Panc1 (cell line): ENCODE results near the gene ZNF592. TPM values are rescaled to one million over a fixed set of nuclear protein-coding genes. Genes with fewer than 3 reads are reported as not detected.

Experiments
- ATAC-seq: fragments of 200-7000 bp; cut with Tn5 transposase; 2 replicates; pipeline ENCODE4 v1.9.1; 2020; ENCODE audit warnings: mild to moderate bottlenecking, moderate library complexity
- BruUV-seq: library from RNA; stranded (reverse); fragments of 400-500 nt; replicated peaks from 2 replicates; lab custom pipeline; 2021; lab: Mats Ljungman, UMichigan
- CTCF ChIA-PET: fragments of 300-600 bp; sonication (Branson Sonifier 250); formaldehyde crosslinking; loops from one replicate; lab custom pipeline; 2022; ENCODE audit warnings: antibody characterized with exemption; lab: Charles Lee
- POLR2A ChIA-PET: fragments of 300-600 bp; sonication (Branson Sonifier 250); formaldehyde crosslinking; loops from one replicate; lab custom pipeline; 2022; ENCODE audit warnings: antibody characterized with exemption; lab: Charles Lee
- DNase-seq: peaks from one replicate; pipeline ENCODE4 v3.0.0-alpha.2; 2010; ENCODE audit warnings: low read depth, low spot score
- H3K27ac ChIP-seq: 2 replicates; pipeline ENCODE4 v1.5.1; 2011; ENCODE audit warnings: mild to moderate bottlenecking, low read length, inconsistent platforms
- H3K27me3 ChIP-seq: fragments of 200-500 bp; sonication (Bioruptor generic); 2 replicates; pipeline ENCODE4 v1.6.0; 2014; ENCODE audit warnings: low read length, inconsistent platforms; ENCODE audit not compliant: control insufficient read depth, insufficient read depth
- H3K36me3 ChIP-seq: fragments of 200-500 bp; sonication (Bioruptor generic); 2 replicates; pipeline ENCODE4 v1.5.1; 2014; ENCODE audit warnings: inconsistent platforms, mild to moderate bottlenecking, low read length, moderate library complexity; ENCODE audit not compliant: control insufficient read depth, insufficient read depth
- H3K4me1 ChIP-seq: 2 replicates; pipeline ENCODE4 v1.5.1; 2011; ENCODE audit warnings: inconsistent platforms, mild to moderate bottlenecking, low read length, moderate library complexity; ENCODE audit not compliant: control insufficient read depth, insufficient read depth
- H3K4me3 ChIP-seq, 2 experiments: 2 replicates each; pipeline ENCODE4 v1.5.1; 2011 to 2012; ENCODE audit warnings: low read depth in 2 of 2, low read length in 2 of 2, mild to moderate bottlenecking in 2 of 2, inconsistent platforms in 1 of 2, moderate library complexity in 1 of 2
- H3K9me3 ChIP-seq: fragments of 200-500 bp; sonication (Bioruptor generic); 2 replicates; pipeline ENCODE4 v1.5.1; 2014; ENCODE audit warnings: low read depth, mild to moderate bottlenecking, inconsistent platforms, low read length, moderate library complexity; ENCODE audit not compliant: control insufficient read depth, insufficient read depth
- CTCF ChIP-seq: fragments of 450-650 bp; IDR thresholded peaks from 2 replicates; pipeline ENCODE4 v1.5.1; 2017; ENCODE audit warnings: mild to moderate bottlenecking
- POLR2AphosphoS5 ChIP-seq: IDR thresholded peaks from 2 replicates; pipeline ENCODE4 v1.6.1; 2012; ENCODE audit warnings: mild to moderate bottlenecking, low read depth, low read length, moderate library complexity
- REST ChIP-seq, 2 experiments: IDR thresholded peaks; 2 replicates each; pipeline ENCODE4 v1.6.1; 2011 to 2012; ENCODE audit warnings: low read depth in 2 of 2, control low read depth in 1 of 2, low read length in 1 of 2, mild to moderate bottlenecking in 1 of 2, moderate library complexity in 1 of 2; ENCODE audit not compliant: insufficient read depth in 1 of 2
- SIN3A ChIP-seq: IDR thresholded peaks from 2 replicates; pipeline ENCODE4 v1.6.1; 2012; ENCODE audit warnings: low read depth, mild to moderate bottlenecking, low read length, moderate library complexity, borderline replicate concordance; ENCODE audit not compliant: insufficient read depth
- TCF7L2 ChIP-seq: IDR thresholded peaks from 2 replicates; pipeline ENCODE4 v1.6.1; 2011; ENCODE audit warnings: mild to moderate bottlenecking, low read depth, low read length, inconsistent platforms
- in situ Hi-C: cut with HindIII; loops from 2 replicates; pipeline ENCODE4 v1.10.0; 2016; ENCODE audit warnings: low sequenced_read_pairs, low pct_unique_long_range_greater_than_20kb
- intact Hi-C: fragments of 100-400 bp; cut with micrococcal nuclease; formaldehyde crosslinking; loops from one replicate; pipeline ENCODE4 v1.10.0; 2022; ENCODE audit not compliant: unreplicated experiment
- total RNA-seq: library from RNA; stranded (reverse); gene quantifications from one replicate; pipeline ENCODE4 v1.2.1, GENCODE V29; 2021; ENCODE audit not compliant: unreplicated experiment

The ZNF592 gene
- total RNA-seq, 1 experiment from 2014 or later = 34.2 TPM

GRCh38 chr15:84816694-84817465 lies 68.5 kb downstream of the ZNF592 start, which contains the start of gene ALPK3:
TSS of gene ALPK3 (plus strand) at chr15:84817356. CDS start at chr15:84817453, 97 bp downstream.
- intact Hi-C loops (no loop called here), in situ Hi-C loops (no loop called here)
- DNase-seq = no peak
- no peak for ATAC-seq
- ChIA-PET POLR2A (no interaction called here), CTCF (no interaction called here)
- Histone ChIP-seq H3K27me3 (no peaks in the 10 kb centered on the region), H3K4me1 (no peaks in the 10 kb centered on the region), H3K27ac (no peak within 1 kb of the TSS), H3K9me3 (no peaks in the 10 kb centered on the region), H3K4me3 (no peak within 1 kb of the TSS), H3K36me3 (no peaks in the 10 kb centered on the region)
- no TSS peak for BruUV-seq
- no peak for TF ChIP-seq REST (IDR thresholded peaks at IDR 0.05; ENCODE audit: insufficient read depth in 1 of 2, low read depth in 2 of 2, low read length in 1 of 2)
- no peak for TF ChIP-seq TCF7L2
- no peak for TF ChIP-seq CTCF
- no peak for TF ChIP-seq POLR2AphosphoS5
- TF ChIP-seq SIN3A = no peak

- ATAC-seq = peak; percentile 56; the same call in 1 of the 2 replicates
- intact Hi-C loops = no loop called here
- Histone ChIP-seq H3K4me1 (no peaks in the 10 kb centered on the region), H3K9me3 (no peaks in the 10 kb centered on the region), H3K36me3 (no peaks in the 10 kb centered on the region), H3K27me3 (no peaks in the 10 kb centered on the region), H3K4me3 (no peak overlapping the region), H3K27ac (no peak overlapping the region)
- ChIA-PET CTCF (no interaction called here), POLR2A (no interaction called here)
- no TSS peak for BruUV-seq
- in situ Hi-C loops = no loop called here
- no peak for TF ChIP-seq CTCF
- no peak for TF ChIP-seq SIN3A
- no peak for TF ChIP-seq POLR2AphosphoS5
- no peak for TF ChIP-seq REST (IDR thresholded peaks at IDR 0.05; ENCODE audit: insufficient read depth in 1 of 2, low read depth in 2 of 2, low read length in 1 of 2)
- no peak for TF ChIP-seq TCF7L2
- no peak for DNase-seq
These were observed 69.2 kb downstream of the ZNF592 start for GRCh38 chr15:84817466-84818081.
